Fibroblast of lung (primary cell): ENCODE results near the gene GLMP.

Experiments
- EZH2 ChIP-seq: IDR thresholded peaks from 2 replicates; pipeline ENCODE4 v1.5.1; 2012; ENCODE audit warnings: low read length, control low read depth, mild to moderate bottlenecking; ENCODE audit errors: missing control alignments
- TF ChIP-seq, protein P1 (sequence below), 2 donors: IDR thresholded peaks in 1 of 2; conservative IDR thresholded peaks in 1 of 2; 1 replicate in 1 of 2; 2 replicates in 1 of 2; pipeline ENCODE4 v1.5.1; 2011 to 2012; ENCODE audit warnings: low read length in 2 of 2, control low read depth in 1 of 2, inconsistent platforms in 1 of 2, low read depth in 1 of 2, mild to moderate bottlenecking in 1 of 2

DNA sequence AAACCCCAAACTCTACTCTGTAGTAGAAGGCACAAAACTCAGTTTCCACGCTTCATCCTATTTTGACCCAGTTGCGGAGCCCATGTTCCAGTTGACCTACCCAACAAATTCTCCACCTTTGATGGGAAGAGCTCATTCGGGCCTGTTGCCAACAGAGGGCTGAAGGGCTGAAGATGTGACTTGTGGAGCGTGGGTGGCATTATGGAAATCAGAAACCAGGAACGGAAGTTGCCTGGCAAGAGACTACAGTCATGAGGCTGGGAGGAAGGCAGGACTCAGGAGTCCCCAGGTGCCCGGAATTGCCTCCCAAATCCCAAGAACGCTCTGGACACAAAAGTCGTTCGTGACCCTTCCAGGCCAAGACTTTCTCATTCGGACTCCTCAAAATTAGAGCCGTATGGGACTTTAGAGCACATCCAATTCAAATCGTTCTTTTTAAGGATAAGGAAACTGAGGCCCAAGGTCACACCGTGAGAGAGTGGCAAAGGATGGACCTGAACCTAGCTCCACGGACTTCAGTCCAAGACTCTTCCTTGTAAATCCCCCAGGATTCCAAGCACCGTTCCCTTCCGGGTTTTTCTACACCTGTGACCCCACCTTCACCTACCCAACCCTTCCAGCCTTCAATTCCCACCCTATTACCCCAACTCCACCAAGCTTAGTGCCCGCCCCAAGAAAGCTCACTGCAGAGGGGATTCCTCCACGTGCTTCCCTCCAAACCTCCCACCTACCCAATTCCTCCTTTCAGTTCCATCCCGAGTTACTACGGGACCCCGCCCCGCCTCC is 13.6 kb downstream of the GLMP start:
- TF ChIP-seq, protein P1, sequence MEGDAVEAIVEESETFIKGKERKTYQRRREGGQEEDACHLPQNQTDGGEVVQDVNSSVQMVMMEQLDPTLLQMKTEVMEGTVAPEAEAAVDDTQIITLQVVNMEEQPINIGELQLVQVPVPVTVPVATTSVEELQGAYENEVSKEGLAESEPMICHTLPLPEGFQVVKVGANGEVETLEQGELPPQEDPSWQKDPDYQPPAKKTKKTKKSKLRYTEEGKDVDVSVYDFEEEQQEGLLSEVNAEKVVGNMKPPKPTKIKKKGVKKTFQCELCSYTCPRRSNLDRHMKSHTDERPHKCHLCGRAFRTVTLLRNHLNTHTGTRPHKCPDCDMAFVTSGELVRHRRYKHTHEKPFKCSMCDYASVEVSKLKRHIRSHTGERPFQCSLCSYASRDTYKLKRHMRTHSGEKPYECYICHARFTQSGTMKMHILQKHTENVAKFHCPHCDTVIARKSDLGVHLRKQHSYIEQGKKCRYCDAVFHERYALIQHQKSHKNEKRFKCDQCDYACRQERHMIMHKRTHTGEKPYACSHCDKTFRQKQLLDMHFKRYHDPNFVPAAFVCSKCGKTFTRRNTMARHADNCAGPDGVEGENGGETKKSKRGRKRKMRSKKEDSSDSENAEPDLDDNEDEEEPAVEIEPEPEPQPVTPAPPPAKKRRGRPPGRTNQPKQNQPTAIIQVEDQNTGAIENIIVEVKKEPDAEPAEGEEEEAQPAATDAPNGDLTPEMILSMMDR (conservative IDR thresholded peaks at IDR 0.05 in 1 of 2, IDR thresholded peaks at IDR 0.05 in 1 of 2; ENCODE audit: low read depth in 1 of 2, low read length in 2 of 2), result no peak
- TF ChIP-seq EZH2, result no peak
